Parathyroid adenoma (tissue), 2 donors: ENCODE data around the gene CBL.

Experiments used
- H2AFZ ChIP-seq: fragments of 300-600 bp; sonication (generic); one replicate; pipeline ENCODE4 v1.7.0; 2017; ENCODE audit warnings: antibody characterized with exemption, mild to moderate bottlenecking
- H3K27ac ChIP-seq: fragments of 300-600 bp; sonication (generic); one replicate; pipeline ENCODE4 v1.7.0; 2017
- H3K27me3 ChIP-seq: fragments of 300-600 bp; sonication (generic); one replicate; pipeline ENCODE4 v1.7.0; 2017; ENCODE audit warnings: low read length; ENCODE audit not compliant: control insufficient read depth, insufficient read depth
- H3K36me3 ChIP-seq: fragments of 300-600 bp; sonication (generic); one replicate; pipeline ENCODE4 v1.7.0; 2017; ENCODE audit warnings: low read length; ENCODE audit not compliant: control insufficient read depth, insufficient read depth
- H3K4me1 ChIP-seq: fragments of 300-600 bp; sonication (generic); one replicate; pipeline ENCODE4 v1.7.0; 2017; ENCODE audit warnings: control low read depth
- H3K4me2 ChIP-seq: fragments of 300-600 bp; sonication (generic); one replicate; pipeline ENCODE4 v1.7.0; 2017; ENCODE audit warnings: low read length
- H3K4me3 ChIP-seq: fragments of 300-600 bp; sonication (generic); one replicate; pipeline ENCODE4 v1.7.0; 2017; ENCODE audit warnings: low read depth, low read length
- H3K79me2 ChIP-seq: fragments of 300-600 bp; sonication (generic); one replicate; pipeline ENCODE4 v1.7.0; 2017; ENCODE audit warnings: control low read depth
- H3K9ac ChIP-seq: fragments of 300-600 bp; sonication (generic); one replicate; pipeline ENCODE4 v1.7.0; 2017; ENCODE audit warnings: mild to moderate bottlenecking
- H3K9me3 ChIP-seq: fragments of 300-600 bp; sonication (generic); one replicate; pipeline ENCODE4 v1.7.0; 2017; ENCODE audit warnings: low read length; ENCODE audit not compliant: control insufficient read depth
- TF ChIP-seq, protein P1 (sequence below): fragments of 300-600 bp; sonication (generic); IDR thresholded peaks from one replicate; pipeline ENCODE4 v1.7.0; 2017; ENCODE audit warnings: antibody characterized with exemption, mild to moderate bottlenecking
- donor health status: primary hyperparathyroidism.

The CBL gene

GRCh38 chr11:119205080-119205479 is 1.1 kb upstream of the CBL start:
- Histone ChIP-seq H2AFZ (peak overlapping the region; percentile 80), H3K9ac (no peak overlapping the region)

DNA sequence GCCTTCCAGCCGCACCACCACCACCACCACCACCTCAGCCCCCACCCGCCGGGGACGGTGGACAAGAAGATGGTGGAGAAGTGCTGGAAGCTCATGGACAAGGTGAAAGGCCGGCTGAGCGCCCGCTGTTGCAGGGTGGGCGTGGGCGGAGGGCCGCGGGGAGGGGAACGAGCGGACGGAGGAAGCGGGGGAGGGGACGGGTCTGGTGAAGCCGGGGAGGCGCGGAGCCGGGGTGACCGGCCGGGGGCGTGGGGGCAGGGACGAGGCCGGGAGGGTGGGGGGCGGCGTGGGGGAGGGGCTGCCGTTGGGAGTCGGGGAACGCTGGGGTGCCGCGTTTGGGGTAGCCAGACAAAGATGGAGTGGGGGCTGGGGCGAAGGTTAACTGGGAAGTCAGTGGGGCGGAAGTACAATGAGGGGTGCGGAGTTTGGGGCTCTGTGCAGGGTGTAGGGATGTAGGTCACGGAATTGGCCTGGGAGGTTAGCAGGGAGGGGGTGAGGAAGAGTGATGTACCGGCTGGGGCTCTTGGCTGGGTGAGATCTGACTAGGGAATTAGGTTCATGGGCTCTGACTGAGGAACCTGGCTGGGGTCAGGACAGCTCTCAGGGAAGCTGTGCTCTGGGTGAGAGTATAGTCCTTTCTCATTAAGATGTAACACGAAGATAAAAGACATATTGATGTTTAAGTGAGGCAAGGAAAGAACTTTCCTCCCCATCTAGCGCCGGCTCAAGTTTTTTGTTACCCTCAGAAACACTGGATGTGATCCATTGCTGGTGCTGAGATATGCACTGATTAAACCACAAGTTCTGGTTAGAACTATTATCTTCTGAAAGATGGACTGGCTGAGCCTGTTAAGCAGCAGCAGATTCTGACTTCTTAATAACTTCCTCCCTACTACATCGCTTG is 624 bp downstream of the CBL start:
- H3K9me3 ChIP-seq = no peaks in the 10 kb centered on the region
- no peaks in the 10 kb centered on the region for H3K27me3 ChIP-seq
- H3K27ac ChIP-seq = peak overlapping the region; percentile 86
- H3K36me3 ChIP-seq = no peaks in the 10 kb centered on the region
- peak overlapping the region; percentile 37 for H3K9ac ChIP-seq
- peak overlapping the region; percentile 87 for H2AFZ ChIP-seq
- peak overlapping the region; percentile 71 for H3K4me3 ChIP-seq
- TF ChIP-seq, protein P1, sequence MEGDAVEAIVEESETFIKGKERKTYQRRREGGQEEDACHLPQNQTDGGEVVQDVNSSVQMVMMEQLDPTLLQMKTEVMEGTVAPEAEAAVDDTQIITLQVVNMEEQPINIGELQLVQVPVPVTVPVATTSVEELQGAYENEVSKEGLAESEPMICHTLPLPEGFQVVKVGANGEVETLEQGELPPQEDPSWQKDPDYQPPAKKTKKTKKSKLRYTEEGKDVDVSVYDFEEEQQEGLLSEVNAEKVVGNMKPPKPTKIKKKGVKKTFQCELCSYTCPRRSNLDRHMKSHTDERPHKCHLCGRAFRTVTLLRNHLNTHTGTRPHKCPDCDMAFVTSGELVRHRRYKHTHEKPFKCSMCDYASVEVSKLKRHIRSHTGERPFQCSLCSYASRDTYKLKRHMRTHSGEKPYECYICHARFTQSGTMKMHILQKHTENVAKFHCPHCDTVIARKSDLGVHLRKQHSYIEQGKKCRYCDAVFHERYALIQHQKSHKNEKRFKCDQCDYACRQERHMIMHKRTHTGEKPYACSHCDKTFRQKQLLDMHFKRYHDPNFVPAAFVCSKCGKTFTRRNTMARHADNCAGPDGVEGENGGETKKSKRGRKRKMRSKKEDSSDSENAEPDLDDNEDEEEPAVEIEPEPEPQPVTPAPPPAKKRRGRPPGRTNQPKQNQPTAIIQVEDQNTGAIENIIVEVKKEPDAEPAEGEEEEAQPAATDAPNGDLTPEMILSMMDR = no peak
- H3K79me2 ChIP-seq = peaks cover 2% of the 10 kb centered on the region
- H3K4me1 ChIP-seq = no peaks in the 10 kb centered on the region
- H3K4me2 ChIP-seq = peak overlapping the region; percentile 75

More at GRCh38 chr11:119205080-119205479, 1.1 kb upstream of the CBL start:
- Histone ChIP-seq H3K4me2 (no peak overlapping the region), H3K27me3 (no peaks in the 10 kb centered on the region), H3K27ac (peak overlapping the region; percentile 86), H3K79me2 (peaks cover 2% of the 10 kb centered on the region), H3K36me3 (no peaks in the 10 kb centered on the region), H3K9me3 (no peaks in the 10 kb centered on the region), H3K4me3 (no peak overlapping the region), H3K4me1 (no peaks in the 10 kb centered on the region)
- TF ChIP-seq, protein P1 = no peak

DNA sequence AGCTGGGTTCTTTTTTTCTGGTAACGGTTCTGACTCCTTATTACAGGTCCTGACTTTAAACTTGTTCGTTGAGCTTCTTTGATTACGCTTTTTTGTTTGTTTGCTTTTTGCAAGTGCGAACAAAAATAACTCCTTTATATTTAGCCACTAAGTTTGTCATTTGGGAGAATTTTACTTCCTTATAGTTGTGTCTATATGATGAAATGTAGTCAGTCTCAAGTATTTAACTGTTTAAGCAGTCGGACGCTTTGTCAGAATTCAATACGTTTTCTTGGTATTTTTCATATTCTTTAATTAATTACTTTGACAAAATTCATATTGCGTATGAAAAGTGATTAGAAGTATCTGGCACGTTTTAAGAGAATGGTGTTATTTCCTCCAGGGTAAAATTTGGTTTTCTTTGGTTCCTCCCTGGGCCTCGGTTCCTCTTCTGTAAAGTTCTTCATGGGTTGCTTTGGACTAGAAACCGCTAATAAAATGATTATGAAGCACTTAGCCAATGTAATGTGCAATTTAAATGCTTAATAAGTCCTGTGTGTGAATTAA is 1.3 kb downstream of the CBL start:
- TF ChIP-seq, protein P1 = no peak
- Histone ChIP-seq H3K36me3 (no peaks in the 10 kb centered on the region), H3K27me3 (no peaks in the 10 kb centered on the region), H3K9me3 (no peaks in the 10 kb centered on the region), H3K4me1 (no peaks in the 10 kb centered on the region), H3K4me2 (peak overlapping the region; percentile 61), H2AFZ (no peak overlapping the region), H3K4me3 (peak overlapping the region; percentile 71), H3K27ac (no peak overlapping the region), H3K9ac (no peak overlapping the region), H3K79me2 (peaks cover 2% of the 10 kb centered on the region)

- Histone ChIP-seq H3K36me3 (no peaks in the 10 kb centered on the region), H3K79me2 (peaks cover 2% of the 10 kb centered on the region), H3K9me3 (no peaks in the 10 kb centered on the region), H3K4me1 (no peaks in the 10 kb centered on the region), H3K9ac (no peak overlapping the region), H3K27me3 (no peaks in the 10 kb centered on the region), H3K27ac (no peak overlapping the region), H3K4me3 (no peak overlapping the region), H3K4me2 (no peak overlapping the region), H2AFZ (no peak overlapping the region)
- TF ChIP-seq, protein P1 = no peak
Measured at GRCh38 chr11:119209186-119209585, 3.0 kb downstream of the CBL start.
